Mesothelial cell of epicardium (in vitro differentiated cells): ENCODE measurements around the gene CEMIP2. TPM values are rescaled to one million over a fixed set of nuclear protein-coding genes. Genes with fewer than 3 reads are reported as not detected.

Experiments used
- DNase-seq, 2 experiments: peaks; one replicate each; pipeline ENCODE4 v3.0.0; 2021; ENCODE audit warnings: low spot score in 2 of 2; ENCODE audit not compliant: unreplicated experiment in 2 of 2
- H3K27ac Mint-ChIP-seq: 2 replicates; pipeline ENCODE4 v1.8.0; 2021; ENCODE audit warnings: mixed read lengths
- H3K27me3 Mint-ChIP-seq: 2 replicates; pipeline ENCODE4 v1.8.0; 2021; ENCODE audit warnings: low read depth, mixed read lengths
- H3K36me3 Mint-ChIP-seq: 2 replicates; pipeline ENCODE4 v1.8.0; 2021; ENCODE audit warnings: mixed read lengths
- H3K4me1 Mint-ChIP-seq: 2 replicates; pipeline ENCODE4 v1.8.0; 2021; ENCODE audit warnings: mixed read lengths
- H3K4me3 Mint-ChIP-seq: 2 replicates; pipeline ENCODE4 v1.8.0; 2021; ENCODE audit warnings: mild to moderate bottlenecking, moderate library complexity, mixed read lengths
- H3K9me3 Mint-ChIP-seq: 2 replicates; pipeline ENCODE4 v1.8.0; 2021; ENCODE audit warnings: mixed read lengths
- total RNA-seq: library from RNA; stranded (reverse); gene quantifications from 3 replicates; pipeline ENCODE4 v1.2.1, GENCODE V29; 2021
- TF ChIP-seq, protein P1 (sequence below): fragments of 200-600 bp; sonication (generic); IDR thresholded peaks from one replicate; pipeline ENCODE4 v1.5.0; 2021; ENCODE audit warnings: antibody characterized with exemption; ENCODE audit not compliant: unreplicated experiment

The CEMIP2 gene
- total RNA-seq, 1 donor from 2014 or later: 122 TPM

DNA sequence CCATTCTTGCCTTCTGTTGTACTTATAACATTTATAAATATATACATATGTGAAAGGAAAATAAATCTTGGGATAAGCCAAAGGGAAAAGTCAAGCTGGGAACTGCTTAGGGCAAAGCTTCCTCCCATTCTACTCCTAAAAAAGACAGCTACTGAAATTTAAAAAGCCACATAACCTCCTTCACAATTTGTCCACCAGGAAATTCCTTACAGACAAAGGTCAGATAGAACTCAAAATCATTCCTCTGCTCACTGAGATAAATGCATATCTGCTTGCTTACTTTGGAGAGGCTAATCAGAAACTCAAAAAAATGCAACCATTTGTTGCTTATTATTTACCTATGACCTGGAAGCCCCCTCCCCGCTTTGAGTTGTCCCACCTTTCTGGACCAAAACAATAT is 112.5 kb downstream of the CEMIP2 start:
- Mint-ChIP-seq H3K27ac (no peak overlapping the region), H3K9me3 (peaks cover 14% of the 10 kb centered on the region), H3K4me1 (peaks cover 19% of the 10 kb centered on the region), H3K36me3 (no peaks in the 10 kb centered on the region), H3K27me3 (no peaks in the 10 kb centered on the region), H3K4me3 (no peak overlapping the region)
- no peak for DNase-seq
- TF ChIP-seq, protein P1, sequence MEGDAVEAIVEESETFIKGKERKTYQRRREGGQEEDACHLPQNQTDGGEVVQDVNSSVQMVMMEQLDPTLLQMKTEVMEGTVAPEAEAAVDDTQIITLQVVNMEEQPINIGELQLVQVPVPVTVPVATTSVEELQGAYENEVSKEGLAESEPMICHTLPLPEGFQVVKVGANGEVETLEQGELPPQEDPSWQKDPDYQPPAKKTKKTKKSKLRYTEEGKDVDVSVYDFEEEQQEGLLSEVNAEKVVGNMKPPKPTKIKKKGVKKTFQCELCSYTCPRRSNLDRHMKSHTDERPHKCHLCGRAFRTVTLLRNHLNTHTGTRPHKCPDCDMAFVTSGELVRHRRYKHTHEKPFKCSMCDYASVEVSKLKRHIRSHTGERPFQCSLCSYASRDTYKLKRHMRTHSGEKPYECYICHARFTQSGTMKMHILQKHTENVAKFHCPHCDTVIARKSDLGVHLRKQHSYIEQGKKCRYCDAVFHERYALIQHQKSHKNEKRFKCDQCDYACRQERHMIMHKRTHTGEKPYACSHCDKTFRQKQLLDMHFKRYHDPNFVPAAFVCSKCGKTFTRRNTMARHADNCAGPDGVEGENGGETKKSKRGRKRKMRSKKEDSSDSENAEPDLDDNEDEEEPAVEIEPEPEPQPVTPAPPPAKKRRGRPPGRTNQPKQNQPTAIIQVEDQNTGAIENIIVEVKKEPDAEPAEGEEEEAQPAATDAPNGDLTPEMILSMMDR: no peak

GRCh38 chr9:71655141-71655540 is 113.2 kb downstream of the CEMIP2 start:
- H3K9me3 Mint-ChIP-seq: peaks cover 14% of the 10 kb centered on the region
- H3K4me1 Mint-ChIP-seq: peaks cover 19% of the 10 kb centered on the region
- H3K4me3 Mint-ChIP-seq: no peak overlapping the region
- TF ChIP-seq, protein P1: no peak
- no peak for DNase-seq
- no peaks in the 10 kb centered on the region for H3K27me3 Mint-ChIP-seq
- H3K27ac Mint-ChIP-seq: no peak overlapping the region
- H3K36me3 Mint-ChIP-seq: no peaks in the 10 kb centered on the region

DNA sequence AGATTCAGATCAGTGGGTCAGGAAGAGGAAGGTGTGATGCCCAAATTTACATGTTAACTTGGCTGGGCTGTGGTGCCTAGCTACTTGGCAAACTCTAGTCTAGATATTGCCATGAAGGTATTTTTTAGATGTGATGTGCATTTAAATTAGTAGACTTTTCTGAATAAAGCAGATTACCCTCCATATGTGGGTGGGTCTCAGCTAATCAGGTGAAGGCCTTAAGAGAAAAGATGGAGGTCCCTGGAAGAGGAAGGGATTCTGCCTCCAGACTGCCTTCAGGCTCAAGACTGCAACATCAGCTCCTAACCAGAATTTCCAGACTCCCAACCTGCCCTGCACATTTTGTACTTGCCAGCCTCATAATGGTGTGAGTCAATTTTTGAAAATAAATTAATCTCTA is 115.8 kb downstream of the CEMIP2 start:
- H3K27me3 Mint-ChIP-seq: no peaks in the 10 kb centered on the region
- peaks cover 4% of the 10 kb centered on the region for H3K9me3 Mint-ChIP-seq
- H3K4me3 Mint-ChIP-seq: no peak overlapping the region
- TF ChIP-seq, protein P1: no peak
- no peaks in the 10 kb centered on the region for H3K36me3 Mint-ChIP-seq
- H3K4me1 Mint-ChIP-seq: peaks cover 26% of the 10 kb centered on the region
- H3K27ac Mint-ChIP-seq: no peak overlapping the region
- DNase-seq: no peak

DNA sequence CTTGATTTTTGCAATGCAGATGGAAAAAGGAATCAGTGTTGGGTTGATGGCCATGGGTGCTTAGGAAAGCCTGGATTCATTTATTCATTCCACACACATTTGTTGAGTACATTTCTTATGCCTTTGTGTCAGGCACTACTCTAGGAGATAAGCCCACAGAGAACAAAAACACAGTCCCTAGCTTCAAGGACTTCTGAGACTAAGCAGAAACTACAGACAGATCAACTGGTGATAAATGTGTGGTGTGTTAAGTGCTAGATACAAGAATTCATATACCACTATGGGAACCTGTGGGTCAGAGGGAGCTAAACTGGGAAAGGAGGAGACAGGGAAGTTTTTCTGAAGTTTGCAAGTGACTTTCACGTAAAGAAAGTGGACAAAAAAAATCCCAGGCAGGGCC is 119.9 kb downstream of the CEMIP2 start:
- TF ChIP-seq, protein P1: no peak
- Mint-ChIP-seq H3K4me1 (peaks cover 18% of the 10 kb centered on the region), H3K27ac (peak overlapping the region; percentile 18), H3K4me3 (no peak overlapping the region), H3K9me3 (peaks cover 4% of the 10 kb centered on the region), H3K27me3 (no peaks in the 10 kb centered on the region), H3K36me3 (no peaks in the 10 kb centered on the region)
- no peak for DNase-seq

DNA sequence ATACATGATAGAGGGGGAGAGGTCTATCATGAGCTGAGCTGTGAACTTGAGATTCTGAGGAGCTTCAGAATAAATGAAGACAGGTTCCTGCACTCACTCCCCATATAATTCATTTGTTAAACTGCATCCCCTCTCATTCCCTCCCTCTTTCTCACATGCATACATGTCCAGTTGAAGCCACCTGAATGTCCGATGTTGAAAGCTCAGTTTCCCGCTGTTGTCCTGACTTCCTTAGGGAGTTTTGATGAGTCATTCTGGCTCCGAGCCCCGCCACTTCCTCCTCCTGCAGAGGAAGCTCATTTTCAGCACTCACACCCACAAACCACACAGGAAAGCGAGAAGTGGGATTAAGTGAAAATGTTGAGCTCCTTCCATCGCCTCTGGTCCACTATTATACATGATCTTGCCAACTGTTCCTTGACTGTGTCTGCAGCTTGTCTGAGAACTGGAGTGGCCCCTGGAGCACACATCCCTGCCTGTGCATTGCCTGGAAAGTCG is 121.2 kb downstream of the CEMIP2 start:
- TF ChIP-seq, protein P1: no peak
- DNase-seq: no peak
- no peaks in the 10 kb centered on the region for H3K36me3 Mint-ChIP-seq
- H3K9me3 Mint-ChIP-seq: peaks cover 4% of the 10 kb centered on the region
- H3K27me3 Mint-ChIP-seq: no peaks in the 10 kb centered on the region
- no peak overlapping the region for H3K4me3 Mint-ChIP-seq
- H3K27ac Mint-ChIP-seq: no peak overlapping the region
- H3K4me1 Mint-ChIP-seq: peaks cover 18% of the 10 kb centered on the region

GRCh38 chr9:71646131-71646530 is 122.2 kb downstream of the CEMIP2 start:
- no peaks in the 10 kb centered on the region for H3K27me3 Mint-ChIP-seq
- H3K4me1 Mint-ChIP-seq: peaks cover 18% of the 10 kb centered on the region
- TF ChIP-seq, protein P1: no peak
- peaks cover 4% of the 10 kb centered on the region for H3K9me3 Mint-ChIP-seq
- no peak overlapping the region for H3K27ac Mint-ChIP-seq
- DNase-seq: no peak
- no peak overlapping the region for H3K4me3 Mint-ChIP-seq
- H3K36me3 Mint-ChIP-seq: no peaks in the 10 kb centered on the region
